ENCODE data around the gene NANP. TPM values are rescaled to one million over a fixed set of nuclear protein-coding genes. Genes with fewer than 3 reads are reported as not detected.

NANP gene
- polyA plus RNA-seq, 1 donor (not counting 4 experiments of a cell fraction or from before 2014, with no cell fraction given): 6.6 TPM

DNA sequence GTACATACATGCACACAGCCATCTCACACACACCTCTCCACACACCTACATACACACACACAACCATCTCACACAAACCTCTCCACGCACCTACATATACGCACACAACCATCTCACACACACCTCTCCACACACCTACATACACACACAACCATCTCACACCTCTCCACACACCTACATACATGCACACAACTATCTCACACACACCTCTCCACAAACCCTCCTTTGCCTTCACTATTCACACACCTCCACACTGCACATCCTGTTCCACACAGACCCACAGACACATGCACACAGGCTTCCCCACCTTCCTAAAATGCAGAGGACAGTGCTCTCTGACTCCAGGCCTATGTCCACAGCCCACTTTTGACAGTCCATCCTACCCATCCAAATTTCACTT, 22.2 kb downstream of the NANP start:
- H3K9me3 ChIP-seq (ENCODE audit: control insufficient read depth, low read depth, low read length): no peaks in the 10 kb centered on the region
- H3K79me2 ChIP-seq (ENCODE audit: control insufficient read depth, insufficient read depth, low read length): no peaks in the 10 kb centered on the region
- no peaks in the 10 kb centered on the region for H3K27me3 ChIP-seq (ENCODE audit: control insufficient read depth, extremely low read depth, insufficient read depth, low read length)
- dilution Hi-C loops (cut with MboI; ENCODE audit: extremely low pct_ligation_motif_present, low sequenced_read_pairs): no loop called here
- no peak overlapping the region for H3K9ac ChIP-seq (ENCODE audit: control insufficient read depth, extremely low read depth, insufficient read depth, low read length)
- H3K4me1 ChIP-seq (ENCODE audit: control insufficient read depth, extremely low read depth, insufficient read depth, low read length): no peaks in the 10 kb centered on the region
- no peak for TF ChIP-seq EZH2 (IDR thresholded peaks at IDR 0.05; ENCODE audit: low read length)
- TF ChIP-seq CTCF (optimal IDR thresholded peaks at IDR 0.05 in 1 of 3, IDR thresholded peaks at IDR 0.05 in 1 of 3, conservative IDR thresholded peaks at IDR 0.05 in 1 of 3; ENCODE audit: extremely low read depth in 1 of 3, insufficient read depth in 2 of 3, low read length in 3 of 3): no peak
- H3K9me1 ChIP-seq (ENCODE audit: control insufficient read depth, extremely low read depth, insufficient read depth, low read length): no peaks in the 10 kb centered on the region
- no peak overlapping the region for H3K4me3 ChIP-seq (ENCODE audit: control insufficient read depth in 2 of 3, extremely low read depth in 1 of 3, insufficient read depth in 2 of 3, low read depth in 1 of 3, low read length in 3 of 3)
- FAIRE-seq (no peak), DNase-seq (ENCODE audit: low read depth, low spot score) (no peak)
- no peak overlapping the region for H3K27ac ChIP-seq (ENCODE audit: control insufficient read depth, insufficient read depth, low read length)
- no peak overlapping the region for H2AFZ ChIP-seq (ENCODE audit: control insufficient read depth, low read length)
- no peaks in the 10 kb centered on the region for H3K36me3 ChIP-seq (ENCODE audit: control insufficient read depth in 2 of 2, extremely low read depth in 1 of 2, insufficient read depth in 2 of 2, low read length in 2 of 2)
- H3K4me2 ChIP-seq (ENCODE audit: control insufficient read depth, extremely low read depth, insufficient read depth, low read depth, low read length): no peak overlapping the region
- no peaks in the 10 kb centered on the region for H4K20me1 ChIP-seq (ENCODE audit: control insufficient read depth, extremely low read depth, insufficient read depth, low read length)

GRCh38 chr20:25600632-25601031, 23.2 kb downstream of the NANP start:
- no peak for DNase-seq (ENCODE audit: low read depth, low spot score)
- H3K36me3 ChIP-seq (ENCODE audit: control insufficient read depth in 2 of 2, extremely low read depth in 1 of 2, insufficient read depth in 2 of 2, low read length in 2 of 2): no peaks in the 10 kb centered on the region
- H3K79me2 ChIP-seq (ENCODE audit: control insufficient read depth, insufficient read depth, low read length): no peaks in the 10 kb centered on the region
- H3K4me1 ChIP-seq (ENCODE audit: control insufficient read depth, extremely low read depth, insufficient read depth, low read length): no peaks in the 10 kb centered on the region
- H3K9me1 ChIP-seq (ENCODE audit: control insufficient read depth, extremely low read depth, insufficient read depth, low read length): no peaks in the 10 kb centered on the region
- no peak overlapping the region for H3K27ac ChIP-seq (ENCODE audit: control insufficient read depth, insufficient read depth, low read length)
- no peak for TF ChIP-seq EZH2 (IDR thresholded peaks at IDR 0.05; ENCODE audit: low read length)
- TF ChIP-seq CTCF (optimal IDR thresholded peaks at IDR 0.05 in 1 of 3, IDR thresholded peaks at IDR 0.05 in 1 of 3, conservative IDR thresholded peaks at IDR 0.05 in 1 of 3; ENCODE audit: extremely low read depth in 1 of 3, insufficient read depth in 2 of 3, low read length in 3 of 3): no peak
- no peak overlapping the region for H3K9ac ChIP-seq (ENCODE audit: control insufficient read depth, extremely low read depth, insufficient read depth, low read length)
- no peaks in the 10 kb centered on the region for H3K9me3 ChIP-seq (ENCODE audit: control insufficient read depth, low read depth, low read length)
- FAIRE-seq: no peak
- dilution Hi-C loops (cut with MboI; ENCODE audit: extremely low pct_ligation_motif_present, low sequenced_read_pairs): no loop called here
- H3K4me2 ChIP-seq (ENCODE audit: control insufficient read depth, extremely low read depth, insufficient read depth, low read depth, low read length): no peak overlapping the region
- H3K4me3 ChIP-seq (ENCODE audit: control insufficient read depth in 2 of 3, extremely low read depth in 1 of 3, insufficient read depth in 2 of 3, low read depth in 1 of 3, low read length in 3 of 3): no peak overlapping the region
- no peaks in the 10 kb centered on the region for H4K20me1 ChIP-seq (ENCODE audit: control insufficient read depth, extremely low read depth, insufficient read depth, low read length)
- H2AFZ ChIP-seq (ENCODE audit: control insufficient read depth, low read length): no peak overlapping the region
- no peaks in the 10 kb centered on the region for H3K27me3 ChIP-seq (ENCODE audit: control insufficient read depth, extremely low read depth, insufficient read depth, low read length)
